ENCODE measurements around the gene KCTD13.

KCTD13 gene

GRCh38 chr16:29899516-29900101 is 26.4 kb downstream of the KCTD13 start, which contains the start of gene SEZ6L2:
Gene SEZ6L2, minus strand, starts transcription at chr16:29899550. Its CDS starts 531 bp downstream, at chr16:29899019.
- H3K27ac ChIP-seq (ENCODE audit: low read depth, low read length): no peak within 1 kb of the TSS
- no peak within 1 kb of the TSS for H3K9ac ChIP-seq (ENCODE audit: low read length in 5 of 5)

GRCh38 chr16:29898804-29899515 is 27.1 kb downstream of the KCTD13 start:
- Histone ChIP-seq H3K36me3 (ENCODE audit: control insufficient read depth in 5 of 5, insufficient read depth in 5 of 5, low read length in 5 of 5) (no peaks in the 10 kb centered on the region), H3K27me3 (ENCODE audit: control insufficient read depth in 5 of 5, insufficient read depth in 4 of 5, low read length in 5 of 5) (peaks cover 8 to 25% (median 19%) of the 10 kb centered on the region in 5 donors), H3K4me1 (ENCODE audit: control insufficient read depth in 5 of 5, insufficient read depth in 5 of 5, low read length in 5 of 5) (peaks cover 0 to 17% (median 11%) of the 10 kb centered on the region in 5 donors), H3K27ac (ENCODE audit: low read depth, low read length) (no peak overlapping the region), H3K9ac (ENCODE audit: low read length in 5 of 5) (no peak overlapping the region), H3K4me3 (ENCODE audit: low read depth in 1 of 5, low read length in 5 of 5) (peak overlapping the region in 1 of 5 donors; percentile 62), H3K9me3 (ENCODE audit: control insufficient read depth in 5 of 5, low read length in 5 of 5) (no peaks in the 10 kb centered on the region)

More at GRCh38 chr16:29899516-29900101, 26.4 kb downstream of the KCTD13 start, which contains the start of gene SEZ6L2:
- peak within 1 kb of the TSS; percentile 50 to 62 (median 56) for H3K4me3 ChIP-seq (ENCODE audit: low read depth in 1 of 5, low read length in 5 of 5)
- no peaks in the 10 kb centered on the region for H3K9me3 ChIP-seq (ENCODE audit: control insufficient read depth in 5 of 5, low read length in 5 of 5)
- H3K36me3 ChIP-seq (ENCODE audit: control insufficient read depth in 5 of 5, insufficient read depth in 5 of 5, low read length in 5 of 5): no peaks in the 10 kb centered on the region
- peaks cover 0 to 17% (median 11%) of the 10 kb centered on the region in 5 donors for H3K4me1 ChIP-seq (ENCODE audit: control insufficient read depth in 5 of 5, insufficient read depth in 5 of 5, low read length in 5 of 5)
- peaks cover 8 to 25% (median 19%) of the 10 kb centered on the region in 5 donors for H3K27me3 ChIP-seq (ENCODE audit: control insufficient read depth in 5 of 5, insufficient read depth in 4 of 5, low read length in 5 of 5)

GRCh38 chr16:29898135-29898803 is 27.8 kb downstream of the KCTD13 start:
- Histone ChIP-seq H3K9ac (ENCODE audit: low read length in 5 of 5) (no peak overlapping the region), H3K4me1 (ENCODE audit: control insufficient read depth in 5 of 5, insufficient read depth in 5 of 5, low read length in 5 of 5) (peaks cover 0 to 17% (median 11%) of the 10 kb centered on the region in 5 donors), H3K4me3 (ENCODE audit: low read depth in 1 of 5, low read length in 5 of 5) (no peak overlapping the region), H3K36me3 (ENCODE audit: control insufficient read depth in 5 of 5, insufficient read depth in 5 of 5, low read length in 5 of 5) (no peaks in the 10 kb centered on the region), H3K27me3 (ENCODE audit: control insufficient read depth in 5 of 5, insufficient read depth in 4 of 5, low read length in 5 of 5) (peaks cover 8 to 25% (median 19%) of the 10 kb centered on the region in 5 donors), H3K27ac (ENCODE audit: low read depth, low read length) (no peak overlapping the region), H3K9me3 (ENCODE audit: control insufficient read depth in 5 of 5, low read length in 5 of 5) (no peaks in the 10 kb centered on the region)

GRCh38 chr16:29897333-29897732 is 28.7 kb downstream of the KCTD13 start:
- H3K9me3 ChIP-seq (ENCODE audit: control insufficient read depth in 5 of 5, low read length in 5 of 5): no peaks in the 10 kb centered on the region
- no peak overlapping the region for H3K4me3 ChIP-seq (ENCODE audit: low read depth in 1 of 5, low read length in 5 of 5)
- peaks cover 8 to 25% (median 19%) of the 10 kb centered on the region in 5 donors for H3K27me3 ChIP-seq (ENCODE audit: control insufficient read depth in 5 of 5, insufficient read depth in 4 of 5, low read length in 5 of 5)
- peaks cover 0 to 17% (median 11%) of the 10 kb centered on the region in 5 donors for H3K4me1 ChIP-seq (ENCODE audit: control insufficient read depth in 5 of 5, insufficient read depth in 5 of 5, low read length in 5 of 5)
- H3K27ac ChIP-seq (ENCODE audit: low read depth, low read length): no peak overlapping the region
- no peaks in the 10 kb centered on the region for H3K36me3 ChIP-seq (ENCODE audit: control insufficient read depth in 5 of 5, insufficient read depth in 5 of 5, low read length in 5 of 5)
- no peak overlapping the region for H3K9ac ChIP-seq (ENCODE audit: low read length in 5 of 5)

- no peak overlapping the region for H3K4me3 ChIP-seq (ENCODE audit: low read depth in 1 of 5, low read length in 5 of 5)
- no peaks in the 10 kb centered on the region for H3K9me3 ChIP-seq (ENCODE audit: control insufficient read depth in 5 of 5, low read length in 5 of 5)
- H3K27ac ChIP-seq (ENCODE audit: low read depth, low read length): no peak overlapping the region
- H3K36me3 ChIP-seq (ENCODE audit: control insufficient read depth in 5 of 5, insufficient read depth in 5 of 5, low read length in 5 of 5): no peaks in the 10 kb centered on the region
- H3K27me3 ChIP-seq (ENCODE audit: control insufficient read depth in 5 of 5, insufficient read depth in 4 of 5, low read length in 5 of 5): peaks cover 8 to 25% (median 19%) of the 10 kb centered on the region in 5 donors
- peaks cover 0 to 17% (median 11%) of the 10 kb centered on the region in 5 donors for H3K4me1 ChIP-seq (ENCODE audit: control insufficient read depth in 5 of 5, insufficient read depth in 5 of 5, low read length in 5 of 5)
- H3K9ac ChIP-seq (ENCODE audit: low read length in 5 of 5): no peak overlapping the region
Observed at GRCh38 chr16:29896841-29897240, 29.2 kb downstream of the KCTD13 start.

GRCh38 chr16:29894352-29894751 is 31.7 kb downstream of the KCTD13 start:
- Histone ChIP-seq H3K4me3 (ENCODE audit: low read depth in 1 of 5, low read length in 5 of 5) (no peak overlapping the region), H3K27ac (ENCODE audit: low read depth, low read length) (no peak overlapping the region), H3K27me3 (ENCODE audit: control insufficient read depth in 5 of 5, insufficient read depth in 4 of 5, low read length in 5 of 5) (peaks cover 8 to 21% (median 17%) of the 10 kb centered on the region in 5 donors), H3K9me3 (ENCODE audit: control insufficient read depth in 5 of 5, low read length in 5 of 5) (no peaks in the 10 kb centered on the region), H3K9ac (ENCODE audit: low read length in 5 of 5) (no peak overlapping the region), H3K4me1 (ENCODE audit: control insufficient read depth in 5 of 5, insufficient read depth in 5 of 5, low read length in 5 of 5) (peaks cover 0 to 5% (median 0%) of the 10 kb centered on the region in 5 donors), H3K36me3 (ENCODE audit: control insufficient read depth in 5 of 5, insufficient read depth in 5 of 5, low read length in 5 of 5) (no peaks in the 10 kb centered on the region)

- peaks cover 8 to 18% (median 13%) of the 10 kb centered on the region in 5 donors for H3K27me3 ChIP-seq (ENCODE audit: control insufficient read depth in 5 of 5, insufficient read depth in 4 of 5, low read length in 5 of 5)
- H3K27ac ChIP-seq (ENCODE audit: low read depth, low read length): no peak overlapping the region
- no peaks in the 10 kb centered on the region for H3K36me3 ChIP-seq (ENCODE audit: control insufficient read depth in 5 of 5, insufficient read depth in 5 of 5, low read length in 5 of 5)
- H3K4me3 ChIP-seq (ENCODE audit: low read depth in 1 of 5, low read length in 5 of 5): no peak overlapping the region
- H3K4me1 ChIP-seq (ENCODE audit: control insufficient read depth in 5 of 5, insufficient read depth in 5 of 5, low read length in 5 of 5): no peaks in the 10 kb centered on the region
- H3K9me3 ChIP-seq (ENCODE audit: control insufficient read depth in 5 of 5, low read length in 5 of 5): no peaks in the 10 kb centered on the region
- no peak overlapping the region for H3K9ac ChIP-seq (ENCODE audit: low read length in 5 of 5)
Observed at GRCh38 chr16:29893553-29893952, 32.5 kb downstream of the KCTD13 start.

GRCh38 chr16:29892458-29892813 is 33.6 kb downstream of the KCTD13 start:
- Histone ChIP-seq H3K9me3 (ENCODE audit: control insufficient read depth in 5 of 5, low read length in 5 of 5) (no peaks in the 10 kb centered on the region), H3K4me1 (ENCODE audit: control insufficient read depth in 5 of 5, insufficient read depth in 5 of 5, low read length in 5 of 5) (no peaks in the 10 kb centered on the region)

GRCh38 chr16:29891525-29892457 is 34.2 kb downstream of the KCTD13 start:
- no peak overlapping the region for H3K9ac ChIP-seq (ENCODE audit: low read length in 5 of 5)
- H3K27ac ChIP-seq (ENCODE audit: low read depth, low read length): no peak overlapping the region
- H3K9me3 ChIP-seq (ENCODE audit: control insufficient read depth in 5 of 5, low read length in 5 of 5): no peaks in the 10 kb centered on the region
- H3K27me3 ChIP-seq (ENCODE audit: control insufficient read depth in 5 of 5, insufficient read depth in 4 of 5, low read length in 5 of 5): peaks cover 0 to 5% (median 2%) of the 10 kb centered on the region in 5 donors
- no peak overlapping the region for H3K4me3 ChIP-seq (ENCODE audit: low read depth in 1 of 5, low read length in 5 of 5)
- no peaks in the 10 kb centered on the region for H3K4me1 ChIP-seq (ENCODE audit: control insufficient read depth in 5 of 5, insufficient read depth in 5 of 5, low read length in 5 of 5)
- H3K36me3 ChIP-seq (ENCODE audit: control insufficient read depth in 5 of 5, insufficient read depth in 5 of 5, low read length in 5 of 5): no peaks in the 10 kb centered on the region

More at GRCh38 chr16:29892458-29892813, 33.6 kb downstream of the KCTD13 start:
- H3K4me3 ChIP-seq (ENCODE audit: low read depth in 1 of 5, low read length in 5 of 5): no peak overlapping the region
- H3K36me3 ChIP-seq (ENCODE audit: control insufficient read depth in 5 of 5, insufficient read depth in 5 of 5, low read length in 5 of 5): no peaks in the 10 kb centered on the region
- no peak overlapping the region for H3K27ac ChIP-seq (ENCODE audit: low read depth, low read length)
- H3K9ac ChIP-seq (ENCODE audit: low read length in 5 of 5): no peak overlapping the region
- H3K27me3 ChIP-seq (ENCODE audit: control insufficient read depth in 5 of 5, insufficient read depth in 4 of 5, low read length in 5 of 5): peaks cover 0 to 8% (median 3%) of the 10 kb centered on the region in 5 donors

Measured in subcutaneous abdominal adipose tissue (tissue), 5 donors.